Measurements from ENCODE around the gene VPS13D.

GRCh38 chr1:12495725-12496124 lies 265.9 kb downstream of the VPS13D start:
- TF ChIP-seq EZH2 (IDR thresholded peaks at IDR 0.05; ENCODE audit: low read length, unreplicated experiment) (no peak), CTCF (conservative IDR thresholded peaks at IDR 0.05; ENCODE audit: low read depth, low read length) (no peak)

Data from PC-3 (cell line).